HG03565 (cell line): ENCODE measurements around the gene TDRD1.
"Not testable (repeated sequence)": the region's sequence is repeated elsewhere in the genome, so short reads cannot be mapped to it uniquely, and the experiment has no call there.

Source experiments
- ATAC-seq: cut with Tn5 transposase; IDR thresholded peaks from one replicate; pipeline ENCODE4 v1.9.1; 2021; ENCODE audit warnings: mild to moderate bottlenecking, moderate library complexity; ENCODE audit not compliant: unreplicated experiment

TDRD1 gene

GRCh38 chr10:114179148-114179547 is at the start of gene TDRD1:
Gene TDRD1 (plus strand): TSS chr10:114179353. CDS start chr10:114187832, 8,479 bp downstream.
- ATAC-seq = no peak

DNA sequence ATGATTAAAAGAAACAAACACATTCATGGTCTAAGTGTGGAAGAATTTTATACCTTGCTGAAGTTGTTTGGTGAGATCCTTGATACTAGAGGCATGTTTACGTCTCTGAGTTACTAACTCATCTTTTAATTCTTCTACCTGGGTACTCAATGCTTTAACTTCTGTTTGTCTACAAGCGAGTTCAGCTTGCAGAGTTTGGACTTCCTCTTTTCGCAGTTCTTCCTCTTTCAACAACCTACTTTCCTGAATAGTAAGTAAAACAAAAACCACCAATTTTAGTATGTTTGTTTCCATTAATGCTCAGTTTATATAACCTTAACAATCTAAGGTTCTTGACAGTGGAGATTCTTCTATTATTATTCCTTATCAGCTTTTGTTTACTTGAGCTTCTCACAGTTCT is 48.1 kb upstream of the TDRD1 start:
- peak; percentile 79 for ATAC-seq

DNA sequence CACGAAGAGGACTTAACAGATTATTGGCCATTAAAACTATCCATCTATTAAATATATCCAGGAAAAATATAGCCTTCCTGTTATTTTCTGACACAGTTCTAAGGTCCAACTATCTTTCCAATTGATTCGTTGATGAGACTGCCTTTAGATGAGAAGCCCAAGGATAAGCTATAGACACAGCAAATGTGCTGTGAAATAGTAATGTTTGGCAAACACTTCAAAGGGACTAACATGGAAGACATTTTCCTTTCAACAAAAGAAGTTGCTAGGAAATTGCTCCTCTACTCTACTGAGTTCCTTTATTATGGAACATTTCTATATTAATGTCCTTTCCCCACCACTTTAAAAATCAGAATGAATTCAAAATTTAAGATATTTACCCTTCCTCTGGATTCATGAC is 43.7 kb upstream of the TDRD1 start:
- ATAC-seq = no peak

- no peak for ATAC-seq
Observed at GRCh38 chr10:114138581-114138980, 40.6 kb upstream of the TDRD1 start.

DNA sequence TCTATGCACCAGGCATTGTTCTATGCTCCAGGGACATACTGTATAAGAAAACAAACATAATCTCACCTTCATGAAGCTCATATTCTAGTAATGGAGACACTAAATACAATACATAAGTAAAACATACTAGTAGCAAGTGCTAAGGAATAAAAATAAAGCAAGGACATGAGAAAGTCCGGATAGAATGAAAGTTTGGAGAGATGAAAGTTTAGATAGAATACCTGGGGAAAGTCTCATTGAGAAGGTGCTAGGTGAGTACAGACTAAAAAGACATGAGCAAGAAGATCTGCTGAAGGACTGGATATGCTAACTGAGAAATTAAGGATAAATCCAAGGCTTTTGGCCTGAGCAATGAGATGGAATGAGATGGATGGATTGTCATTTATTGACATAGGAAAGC is 39.1 kb upstream of the TDRD1 start:
- ATAC-seq = no peak

GRCh38 chr10:114140827-114141226 is 38.3 kb upstream of the TDRD1 start:
- ATAC-seq = not testable (repeated sequence)

- no peak for ATAC-seq
Observed at GRCh38 chr10:114142018-114142417, 37.1 kb upstream of the TDRD1 start.

DNA sequence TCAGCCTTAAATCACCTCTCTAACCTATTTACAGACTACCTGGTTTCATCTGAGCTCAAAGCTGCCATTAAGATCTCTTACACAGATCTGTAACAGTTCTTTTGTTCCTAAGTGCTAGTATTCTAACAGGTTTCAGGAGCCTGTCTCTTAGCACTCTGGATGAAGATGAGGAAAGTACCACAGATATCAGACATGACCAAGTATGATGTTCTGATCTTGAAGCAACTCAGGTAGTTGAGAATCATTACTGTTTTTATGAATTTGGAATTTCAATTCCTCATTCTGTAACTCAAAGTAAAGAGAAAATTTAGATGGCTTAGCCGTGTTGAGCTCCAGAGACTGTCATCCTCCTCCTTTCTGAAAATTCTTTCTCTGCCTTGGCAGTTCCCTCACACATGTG is 36.0 kb upstream of the TDRD1 start:
- no peak for ATAC-seq

- not testable (repeated sequence) for ATAC-seq
Observed at GRCh38 chr10:114149476-114149875, 29.7 kb upstream of the TDRD1 start.

DNA sequence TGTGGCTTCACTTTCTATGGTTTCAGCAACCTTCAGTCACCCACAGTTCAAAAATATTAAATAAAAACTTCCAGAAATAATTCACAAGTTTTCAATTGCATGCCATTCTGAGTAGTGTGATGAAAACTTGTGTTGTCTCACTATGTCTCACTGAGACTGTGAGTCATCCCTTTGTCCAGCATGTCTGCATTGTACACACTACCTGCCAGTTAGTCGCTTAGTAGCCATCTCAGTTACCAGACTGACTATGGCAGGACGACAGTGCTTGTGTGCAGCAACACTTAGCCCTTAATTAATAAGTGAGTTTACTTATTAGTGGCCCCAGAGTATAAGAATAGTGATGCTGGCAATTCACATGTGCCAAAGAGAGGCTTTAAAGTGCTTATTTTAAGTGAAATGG is 27.7 kb upstream of the TDRD1 start:
- no peak for ATAC-seq

DNA sequence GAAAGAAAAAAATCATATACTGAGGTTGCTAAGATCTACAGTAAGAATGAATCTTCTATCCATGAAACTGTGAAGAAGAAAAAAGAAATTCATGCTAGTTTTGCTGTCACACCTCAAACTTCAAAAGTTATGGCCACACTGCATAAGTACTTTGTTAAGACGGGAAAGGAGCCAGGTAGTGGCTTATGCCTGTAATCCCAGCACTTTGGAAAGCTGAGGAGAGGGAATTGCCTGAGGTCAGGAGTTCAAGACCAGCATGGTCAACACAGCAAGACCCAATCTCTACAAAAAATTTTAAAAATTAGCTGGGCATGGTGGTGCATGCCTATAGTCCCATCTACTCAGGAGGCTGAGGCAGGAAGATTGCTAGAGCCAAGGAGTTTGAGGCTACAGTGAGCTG is 27.3 kb upstream of the TDRD1 start:
- ATAC-seq = no peak

GRCh38 chr10:114157912-114158311 is 21.2 kb upstream of the TDRD1 start:
- no peak for ATAC-seq

- ATAC-seq = no peak
Observed at GRCh38 chr10:114163062-114163461, 16.1 kb upstream of the TDRD1 start.

DNA sequence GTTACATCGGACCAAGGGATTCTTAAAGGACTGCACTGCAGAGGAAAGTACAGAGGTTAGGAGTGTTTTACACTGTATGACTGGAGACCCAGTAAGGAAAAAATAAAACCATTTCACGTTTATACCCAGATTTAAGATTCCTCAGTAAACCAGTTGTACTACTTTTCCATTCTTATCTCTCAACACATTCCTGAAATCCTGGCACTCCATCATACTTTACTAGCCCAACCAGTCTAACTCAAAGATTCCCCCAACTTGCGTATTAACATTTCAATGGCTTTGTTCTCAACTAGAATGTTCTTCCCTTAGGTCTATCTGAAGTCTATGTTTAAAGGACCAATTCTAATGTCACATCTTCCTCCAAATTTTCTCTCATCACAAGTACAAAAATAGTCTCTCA is 13.1 kb upstream of the TDRD1 start:
- ATAC-seq = no peak

DNA sequence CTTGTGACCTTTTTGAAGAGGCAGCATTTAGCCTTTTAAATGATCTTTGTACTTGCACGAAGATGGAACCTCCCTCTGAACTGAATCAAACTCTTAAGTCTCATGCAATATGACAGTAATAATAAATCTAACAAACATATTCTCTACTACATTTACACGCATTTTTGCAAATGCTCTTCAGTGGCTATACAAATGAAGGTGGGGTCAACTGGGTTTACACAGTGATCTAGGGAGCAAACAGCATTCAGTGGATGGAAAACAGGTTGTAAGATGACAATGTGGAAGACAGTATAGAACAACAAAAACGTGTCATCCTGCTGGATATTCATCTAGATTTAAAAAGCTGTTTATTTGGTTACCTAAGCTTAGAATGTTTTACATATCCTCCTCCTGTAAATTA is 12.7 kb upstream of the TDRD1 start:
- ATAC-seq = no peak

DNA sequence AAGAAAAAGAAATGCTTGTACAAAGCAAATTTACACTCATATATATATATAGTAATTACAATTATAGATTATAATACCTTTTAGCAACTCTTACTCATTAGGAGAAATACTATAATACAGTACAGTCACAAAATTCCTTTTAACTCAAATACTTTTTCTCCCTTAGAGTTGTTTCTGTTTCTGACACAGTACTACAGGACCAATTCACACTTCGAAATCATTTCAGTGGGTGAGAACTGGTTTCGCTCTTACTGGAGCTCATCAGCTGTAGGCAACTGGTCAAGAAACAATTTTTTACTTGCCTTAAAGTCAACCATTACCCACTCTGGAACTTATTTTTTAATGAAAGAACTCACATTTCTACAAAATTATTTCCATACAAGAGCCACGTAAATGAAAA is 11.2 kb upstream of the TDRD1 start:
- no peak for ATAC-seq

- ATAC-seq = no peak
Observed at GRCh38 chr10:114168450-114169009, 10.6 kb upstream of the TDRD1 start.

DNA sequence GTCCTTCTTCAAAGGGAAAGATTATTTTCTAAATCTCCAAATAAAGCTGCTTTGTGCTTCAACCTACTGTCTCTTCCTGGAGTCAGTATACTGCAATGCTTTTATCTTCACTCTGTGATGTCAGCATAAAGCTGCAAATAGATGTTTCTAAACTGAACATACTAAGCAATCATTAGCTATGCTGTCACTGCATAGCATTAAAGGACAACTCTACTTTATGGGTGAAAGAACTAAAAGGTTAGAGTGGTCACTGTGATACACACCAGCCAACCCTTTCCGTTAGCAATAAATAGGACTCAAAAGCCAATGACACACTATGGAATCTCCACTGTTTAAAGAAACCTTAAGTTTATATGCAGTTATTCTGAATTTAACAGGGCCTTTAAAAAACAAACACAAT is 6.9 kb upstream of the TDRD1 start:
- no peak for ATAC-seq

GRCh38 chr10:114172776-114173602 is 6.2 kb upstream of the TDRD1 start:
- ATAC-seq = no peak

DNA sequence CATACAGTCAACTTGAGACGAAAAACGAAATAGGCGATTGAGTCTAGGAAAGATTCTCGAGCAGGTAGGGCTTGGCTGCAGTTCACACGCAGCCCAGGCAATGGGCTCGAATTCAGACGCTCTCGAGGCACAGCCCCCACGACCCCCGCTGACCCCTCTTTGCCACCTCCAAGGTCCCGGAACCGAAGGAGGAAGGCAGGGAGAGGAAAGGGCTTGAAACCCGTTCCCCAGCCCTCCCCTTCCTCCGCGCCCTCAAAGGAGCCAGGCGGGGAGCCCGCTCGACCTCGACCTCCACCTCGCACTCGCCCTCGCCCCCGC is 5.6 kb upstream of the TDRD1 start:
- ATAC-seq = no peak

GRCh38 chr10:114173921-114174694 is 5.0 kb upstream of the TDRD1 start, which contains the start of gene CCDC186:
Gene CCDC186 (minus strand): TSS chr10:114174203. CDS start chr10:114163268, 10,935 bp downstream.
- ATAC-seq = peak; percentile 98

GRCh38 chr10:114174695-114175188 is 4.4 kb upstream of the TDRD1 start:
- ATAC-seq = peak; percentile 4
